Measurements from ENCODE around the gene CST4.
"Not testable (repeated sequence)": the region's sequence is repeated elsewhere in the genome, so short reads cannot be mapped to it uniquely, and the experiment has no call there.

The CST4 gene, protein sequence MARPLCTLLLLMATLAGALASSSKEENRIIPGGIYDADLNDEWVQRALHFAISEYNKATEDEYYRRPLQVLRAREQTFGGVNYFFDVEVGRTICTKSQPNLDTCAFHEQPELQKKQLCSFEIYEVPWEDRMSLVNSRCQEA

DNA sequence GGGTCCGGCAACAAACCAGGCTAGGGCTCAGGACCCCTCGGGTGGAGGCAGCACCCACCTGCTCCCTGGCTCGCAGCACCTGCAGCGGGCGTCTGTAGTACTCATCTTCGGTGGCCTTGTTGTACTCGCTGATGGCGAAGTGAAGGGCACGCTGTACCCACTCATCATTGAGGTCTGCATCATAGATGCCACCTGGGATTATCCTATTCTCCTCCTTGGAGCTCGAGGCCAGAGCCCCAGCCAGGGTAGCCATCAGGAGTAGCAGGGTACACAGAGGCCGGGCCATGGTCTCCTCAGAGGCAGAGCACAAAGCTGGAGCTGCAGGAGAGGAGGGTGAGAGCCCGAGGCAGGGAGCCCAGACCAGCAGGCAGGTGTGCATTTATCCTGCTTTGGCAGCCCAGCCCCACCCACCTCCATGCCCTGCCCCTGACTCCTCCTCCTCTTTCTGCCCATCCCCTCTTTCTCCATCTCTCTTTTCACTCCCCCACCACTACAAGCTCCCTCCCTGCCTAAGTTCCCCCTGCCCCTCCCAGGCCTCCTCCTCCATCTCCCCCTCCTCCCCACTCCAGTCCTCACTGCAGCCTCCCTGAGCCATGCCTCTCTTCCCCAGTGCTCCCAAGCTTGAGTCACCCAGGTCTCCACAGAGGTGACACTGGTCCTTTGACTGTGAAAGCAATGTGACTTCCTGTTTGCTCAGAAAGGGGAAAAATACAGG is at the start of gene CST4:
Gene CST4 (minus strand): TSS at position 355 of the 715 bp plus-strand sequence. CDS start 69 bp downstream, at position 286.
- DNase-seq (ENCODE audit: low read depth, low spot score): not testable (repeated sequence)

DNA sequence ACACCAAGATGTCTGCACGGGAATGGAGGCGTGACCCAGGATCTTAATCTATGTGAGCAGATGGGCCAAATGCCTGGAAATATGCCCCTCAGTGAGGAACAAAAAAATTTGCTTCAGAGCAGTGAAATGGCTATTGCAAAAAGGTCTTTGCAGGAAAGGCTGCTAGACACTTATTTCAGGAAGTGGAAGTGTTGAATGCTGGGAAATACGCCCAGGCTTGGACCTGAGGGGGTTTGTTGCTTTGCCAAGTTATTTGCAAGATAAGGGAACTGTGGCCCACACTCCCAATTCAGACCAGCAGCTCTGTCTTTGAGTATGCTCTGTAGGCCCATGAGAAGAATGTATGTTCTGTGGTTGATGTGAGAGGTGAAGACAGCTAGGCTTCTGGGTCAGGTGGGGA is 46.6 kb upstream of the CST4 start:
- not testable (repeated sequence) for DNase-seq (ENCODE audit: low read depth, low spot score)

DNA sequence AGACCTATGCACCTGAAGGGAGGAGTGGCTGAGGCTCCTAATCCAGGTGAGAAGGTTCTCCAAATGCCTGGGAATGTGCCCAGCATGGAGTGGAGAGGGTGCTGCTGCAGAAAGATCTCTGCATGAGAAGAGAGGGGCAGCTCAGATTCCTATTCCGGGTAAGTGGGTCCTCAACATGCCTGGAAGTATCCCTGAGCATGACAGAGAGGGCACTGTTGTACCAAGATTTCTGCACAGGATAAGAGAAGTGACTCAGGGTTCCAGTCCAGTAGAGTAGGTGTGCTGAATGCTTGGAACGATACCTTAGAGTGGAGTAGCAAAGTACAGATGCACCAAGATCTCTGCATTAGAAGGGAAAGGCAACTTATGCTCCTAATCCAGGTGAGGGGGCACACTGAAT is 46.1 kb upstream of the CST4 start:
- not testable (repeated sequence) for DNase-seq (ENCODE audit: low read depth, low spot score)

DNA sequence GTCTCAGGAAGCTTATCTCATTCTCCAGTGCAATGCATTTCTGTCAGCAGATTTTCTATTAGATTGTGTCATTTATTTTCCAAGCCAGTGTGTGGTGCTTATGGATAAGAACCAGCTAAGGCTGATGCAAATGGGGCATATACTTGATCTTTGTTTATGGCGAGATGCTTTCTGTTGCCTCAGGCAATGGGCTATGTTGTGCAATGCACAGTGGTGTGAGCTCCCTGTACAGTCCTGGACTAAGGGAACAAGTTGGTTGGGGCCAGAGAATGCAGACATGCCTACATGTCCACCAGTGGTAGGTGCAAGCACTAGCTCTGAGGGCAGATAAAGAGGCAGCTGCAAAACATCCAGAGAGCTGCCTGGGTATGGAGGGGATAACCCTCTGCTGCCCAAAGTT is 45.6 kb upstream of the CST4 start:
- DNase-seq (ENCODE audit: low read depth, low spot score): not testable (repeated sequence)

DNA sequence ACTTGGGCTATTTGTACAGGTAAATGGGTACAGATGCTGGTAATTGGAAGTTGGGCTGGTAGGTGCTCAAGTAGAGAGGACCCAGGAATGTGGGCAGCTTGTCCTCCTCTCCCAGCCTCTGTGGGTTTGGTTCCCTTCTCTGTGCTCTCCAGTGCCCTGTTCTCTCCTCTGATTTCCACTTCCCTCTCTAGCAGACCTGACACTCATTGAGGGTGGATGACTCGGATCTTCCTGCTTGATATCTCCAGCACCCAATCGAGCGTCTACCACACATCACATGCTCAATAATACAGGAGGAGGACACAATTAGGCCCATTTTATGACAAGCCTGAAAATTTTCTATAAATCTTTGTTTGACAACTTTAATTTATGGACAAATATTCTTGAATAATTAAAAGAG is 38.2 kb upstream of the CST4 start:
- no peak for DNase-seq (ENCODE audit: low read depth, low spot score)

DNA sequence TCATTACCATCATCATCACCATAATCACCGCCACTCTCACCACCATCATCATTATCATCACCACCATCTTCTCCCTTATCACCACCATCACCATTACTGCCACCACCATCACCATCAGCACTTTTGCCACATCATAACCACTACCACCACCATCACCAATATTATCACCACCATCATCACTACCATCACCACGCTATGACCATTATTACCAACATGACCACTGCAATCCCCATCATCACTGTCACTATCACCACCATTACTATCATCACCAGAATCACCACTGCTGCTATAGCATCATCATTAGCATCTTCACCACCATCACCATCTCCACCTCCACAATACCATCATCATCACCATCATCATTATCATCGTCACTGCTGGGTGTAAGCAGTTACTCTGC is 36.3 kb upstream of the CST4 start:
- no peak for DNase-seq (ENCODE audit: low read depth, low spot score)

DNA sequence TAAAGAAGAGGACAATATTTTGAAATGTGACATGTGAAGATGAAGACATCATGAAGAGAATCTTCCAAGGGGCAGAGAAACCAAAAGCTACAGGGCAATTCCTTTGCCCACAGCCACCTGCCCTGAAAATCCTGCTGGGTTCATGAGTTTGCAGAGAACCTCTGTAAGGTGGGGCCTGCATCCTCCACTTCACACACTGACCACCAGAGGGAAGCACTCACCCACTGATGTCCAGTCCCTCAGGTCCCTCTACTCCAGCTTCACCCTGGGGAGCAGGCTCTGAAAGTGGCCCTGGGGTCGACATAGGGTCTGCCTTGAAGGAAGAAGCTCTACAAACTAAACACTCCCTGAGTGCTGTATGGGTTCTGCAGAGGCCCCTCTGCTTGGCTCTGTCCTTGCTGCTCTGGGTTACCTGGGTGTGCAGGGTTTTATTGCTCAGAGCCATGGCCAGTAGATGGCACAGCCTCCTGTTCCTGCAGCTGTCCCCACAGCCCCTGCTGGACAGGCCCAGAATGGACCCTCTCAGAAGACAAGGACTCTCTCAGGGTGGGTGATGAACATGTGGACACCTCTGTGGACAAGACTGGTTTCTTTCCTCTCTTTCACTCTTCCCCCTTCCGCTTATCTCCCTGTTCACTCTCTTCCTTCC is 34.9 kb upstream of the CST4 start:
- DNase-seq (ENCODE audit: low read depth, low spot score): peak; percentile 4

DNA sequence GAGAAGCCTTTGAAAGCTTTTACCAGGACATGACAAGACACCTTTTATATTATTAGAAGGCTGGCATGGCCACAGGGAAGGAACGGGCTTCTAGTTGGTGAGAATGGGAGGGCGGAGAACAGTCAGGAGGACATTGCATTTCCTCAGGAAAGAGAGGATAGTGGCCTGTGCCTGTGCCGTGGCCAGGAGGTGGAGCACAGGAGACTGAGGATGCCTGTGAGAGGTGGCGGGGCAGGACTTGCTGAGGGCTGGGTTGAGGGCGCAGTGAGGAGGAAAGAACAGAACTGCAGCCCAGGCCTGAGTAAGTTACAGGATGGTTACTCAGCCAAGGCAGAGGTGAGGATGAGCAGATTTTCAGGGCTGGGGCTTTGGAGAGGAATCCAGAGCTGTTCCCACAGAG is 34.0 kb upstream of the CST4 start:
- not testable (repeated sequence) for DNase-seq (ENCODE audit: low read depth, low spot score)

DNA sequence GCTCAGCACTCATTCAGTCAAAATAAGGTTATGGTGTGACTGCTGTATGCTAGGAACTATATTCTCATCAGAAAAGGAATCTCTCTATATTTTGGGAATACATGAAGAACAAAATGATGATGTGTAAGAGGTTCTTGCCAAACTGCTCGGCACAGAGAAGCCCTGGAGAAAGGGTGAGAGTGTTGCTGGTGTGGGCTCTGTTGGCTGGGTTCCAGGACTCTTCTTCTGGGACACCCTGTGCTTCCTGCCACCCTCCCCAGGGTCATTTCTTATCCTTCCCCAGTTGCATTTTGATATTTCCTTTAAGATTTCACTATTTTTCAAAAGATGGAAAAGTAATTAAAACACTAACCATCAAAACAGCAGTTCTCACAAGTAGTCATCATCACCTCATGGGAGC is 33.1 kb upstream of the CST4 start:
- no peak for DNase-seq (ENCODE audit: low read depth, low spot score)

DNA sequence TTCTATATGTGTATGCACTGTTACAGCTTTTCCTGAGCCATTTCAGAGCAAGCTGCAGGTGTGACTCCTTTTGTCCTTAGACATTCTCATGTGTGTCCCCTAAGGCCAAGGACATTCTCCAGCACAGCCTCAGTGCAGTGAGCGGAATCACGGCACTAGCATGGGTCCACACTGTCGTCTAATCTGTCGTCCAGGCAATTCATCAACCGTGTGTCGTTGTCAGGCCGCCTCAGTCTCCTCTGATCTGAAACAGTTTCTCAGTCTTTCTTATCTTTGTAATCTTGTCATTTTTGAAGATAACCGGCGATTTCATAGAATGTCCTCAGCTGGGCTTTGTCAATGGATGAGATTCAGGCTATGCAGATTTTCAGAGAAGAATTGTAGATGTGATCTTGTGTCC is 30.5 kb upstream of the CST4 start:
- not testable (repeated sequence) for DNase-seq (ENCODE audit: low read depth, low spot score)

DNA sequence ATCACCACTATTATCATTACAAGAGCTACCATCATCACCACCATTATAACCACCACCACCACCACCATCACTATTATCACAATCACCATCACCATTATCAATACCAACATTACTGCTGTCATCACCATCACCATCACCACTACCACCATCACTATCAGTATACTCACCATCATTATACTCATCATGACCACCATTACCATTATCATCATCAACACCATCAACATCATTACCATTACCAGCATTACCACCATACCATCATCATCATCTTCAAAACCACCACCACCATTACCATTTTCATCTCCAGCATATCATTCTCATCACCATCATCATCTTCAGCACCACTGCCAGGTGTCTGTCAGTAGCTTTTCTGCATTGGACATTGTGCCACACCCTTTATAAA is 22.9 kb upstream of the CST4 start:
- not testable (repeated sequence) for DNase-seq (ENCODE audit: low read depth, low spot score)

DNA sequence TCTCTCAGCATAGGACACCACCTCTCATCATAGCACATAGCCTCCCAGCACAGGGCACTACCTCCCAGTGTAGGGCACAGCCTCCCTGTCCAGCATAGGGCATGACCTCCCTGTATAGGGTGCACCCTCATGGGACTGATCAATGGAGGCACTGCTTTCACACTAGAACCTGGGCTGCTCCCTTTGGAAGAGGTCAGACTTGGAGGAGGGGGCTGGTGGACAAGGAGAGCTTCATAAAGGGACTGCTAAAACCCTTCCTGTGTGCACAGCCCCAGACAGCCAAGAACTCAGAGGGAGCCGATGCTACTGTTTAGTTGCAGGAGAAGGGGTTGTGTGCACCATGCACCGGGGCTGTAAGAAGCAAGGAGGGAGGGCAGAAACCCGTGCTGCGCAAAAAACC is 21.9 kb upstream of the CST4 start:
- no peak for DNase-seq (ENCODE audit: low read depth, low spot score)

DNA sequence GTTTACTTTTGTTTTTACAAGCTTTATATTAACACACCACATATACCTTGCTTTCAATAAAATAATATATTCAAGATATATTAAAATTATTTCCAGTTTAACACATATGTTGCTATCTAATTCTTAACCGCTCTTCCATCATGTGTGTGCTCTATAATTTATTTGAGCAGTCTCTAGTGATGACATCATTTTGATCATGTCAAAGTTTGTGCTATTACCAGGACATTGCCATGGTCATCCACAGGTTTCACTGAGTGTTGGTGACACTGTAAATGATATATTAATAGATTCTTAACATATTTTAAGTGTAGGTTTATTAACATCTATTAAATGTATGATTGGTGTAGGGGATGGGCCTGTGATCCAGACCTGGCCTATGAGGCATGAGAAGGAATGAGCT is 17.1 kb upstream of the CST4 start:
- no peak for DNase-seq (ENCODE audit: low read depth, low spot score)

DNA sequence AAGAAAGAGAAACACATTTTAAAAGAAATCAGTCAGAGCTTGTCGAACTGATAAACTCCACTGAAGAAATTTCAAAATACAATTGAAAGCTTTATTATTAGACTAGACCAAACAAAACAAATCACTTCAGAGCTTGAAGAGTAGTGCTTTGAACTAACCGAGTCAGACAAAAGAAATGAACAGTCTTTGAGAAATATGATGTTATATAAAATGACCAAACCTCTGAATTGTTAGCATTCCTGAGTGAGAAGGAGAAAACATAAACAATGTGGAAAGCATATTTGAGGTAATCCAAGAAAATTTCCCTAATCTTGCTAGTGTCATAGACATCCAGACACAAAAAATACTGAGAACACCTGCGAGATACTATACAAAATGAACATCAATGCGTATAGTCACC is 13.2 kb upstream of the CST4 start:
- peak; percentile 3 for DNase-seq (ENCODE audit: low read depth, low spot score)

DNA sequence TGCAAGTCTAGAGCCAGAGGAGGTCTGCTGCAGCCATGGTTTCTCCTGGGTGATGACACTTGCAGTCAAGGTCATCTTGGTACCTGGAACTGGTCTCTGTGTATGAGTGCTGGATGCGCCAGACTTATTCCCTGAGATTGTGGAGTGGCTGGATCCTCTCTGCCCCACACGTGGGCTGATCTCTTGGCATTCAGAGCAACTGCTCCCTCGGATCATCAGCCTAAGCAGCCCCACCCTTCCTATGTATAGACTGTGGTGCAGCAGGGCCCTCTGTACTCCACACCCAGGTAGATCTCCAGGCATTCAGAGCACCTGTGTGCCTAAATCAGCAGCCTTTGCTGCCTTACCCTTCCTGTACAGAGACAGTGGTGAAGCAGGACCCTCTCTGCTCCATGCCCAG is 12.1 kb upstream of the CST4 start:
- DNase-seq (ENCODE audit: low read depth, low spot score): no peak

DNA sequence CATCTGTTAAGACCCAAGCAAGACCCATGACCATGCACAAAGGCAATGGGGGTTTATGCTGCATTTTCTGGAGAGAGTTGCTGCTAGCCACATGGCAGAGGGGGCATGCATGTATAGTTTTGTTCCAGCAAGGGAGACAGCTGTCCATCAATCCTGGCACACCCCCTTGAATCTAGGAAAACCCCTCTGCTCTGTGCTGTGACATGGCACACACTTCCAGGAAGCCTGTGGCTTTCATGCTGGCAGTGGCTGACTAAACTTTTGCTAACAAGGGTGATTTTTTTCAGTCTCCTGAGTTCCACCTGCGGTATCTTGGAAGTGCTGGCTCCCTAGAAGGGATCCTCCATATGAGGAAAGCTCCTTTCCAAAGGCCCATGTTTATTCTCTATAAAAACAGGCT is 9.1 kb upstream of the CST4 start:
- DNase-seq (ENCODE audit: low read depth, low spot score): no peak

DNA sequence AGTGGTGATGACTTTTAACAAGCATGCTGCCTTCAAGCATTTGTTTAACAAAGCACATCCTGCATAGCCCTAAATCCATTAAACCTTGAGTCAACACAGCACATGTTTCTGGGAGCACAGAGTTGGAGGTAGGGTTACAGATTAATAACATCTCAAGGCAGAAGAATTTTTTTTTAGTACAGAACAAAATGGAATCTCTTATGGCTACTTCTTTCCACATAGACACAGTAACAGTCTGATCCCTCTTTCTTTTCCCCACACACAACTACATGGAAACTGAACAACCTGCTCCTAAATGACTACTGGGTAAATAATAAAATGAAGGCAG is 6.2 kb upstream of the CST4 start:
- not testable (repeated sequence) for DNase-seq (ENCODE audit: low read depth, low spot score)

DNA sequence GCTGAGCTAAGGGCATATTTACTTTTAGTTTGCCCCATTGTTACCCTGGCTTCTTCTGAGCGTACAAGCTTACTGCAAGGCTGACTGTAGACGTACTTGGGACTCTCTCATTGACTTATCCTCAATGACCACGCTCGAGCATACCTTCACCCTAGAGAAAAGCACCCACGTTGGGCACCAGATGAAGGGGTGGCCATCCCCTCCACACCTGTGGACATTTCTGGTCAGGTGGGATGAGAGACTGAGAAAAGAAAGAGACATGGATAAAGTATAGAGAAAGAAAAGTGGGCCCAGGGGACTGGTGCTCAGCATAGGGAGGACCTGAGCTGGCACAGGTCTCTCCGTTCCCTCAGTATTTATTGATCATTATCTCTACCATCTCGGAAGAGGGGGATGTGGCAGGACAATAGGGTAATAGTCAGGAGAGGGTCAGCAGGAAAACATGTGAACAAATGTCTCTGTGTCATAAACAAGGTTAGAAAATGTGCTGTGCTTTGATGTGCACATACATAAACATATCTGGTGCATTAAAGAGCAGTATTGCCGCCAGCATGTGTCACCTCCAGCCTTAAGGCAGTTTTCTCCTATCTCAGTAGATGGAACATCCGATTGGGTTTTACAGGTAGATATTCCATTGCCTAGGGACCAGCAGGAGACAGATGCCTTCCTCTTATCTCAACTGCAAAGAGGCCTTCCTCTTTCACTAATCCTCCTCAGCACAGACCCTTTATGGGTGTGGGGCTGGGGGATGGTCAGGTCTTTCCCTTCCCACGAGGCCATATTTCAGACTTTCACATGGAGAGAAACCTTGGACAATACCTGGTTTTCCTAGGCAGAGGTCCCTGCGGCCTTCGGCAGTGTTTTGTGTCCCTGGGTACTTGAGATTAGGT is 5.6 kb upstream of the CST4 start:
- DNase-seq (ENCODE audit: low read depth, low spot score): not testable (repeated sequence)

DNA sequence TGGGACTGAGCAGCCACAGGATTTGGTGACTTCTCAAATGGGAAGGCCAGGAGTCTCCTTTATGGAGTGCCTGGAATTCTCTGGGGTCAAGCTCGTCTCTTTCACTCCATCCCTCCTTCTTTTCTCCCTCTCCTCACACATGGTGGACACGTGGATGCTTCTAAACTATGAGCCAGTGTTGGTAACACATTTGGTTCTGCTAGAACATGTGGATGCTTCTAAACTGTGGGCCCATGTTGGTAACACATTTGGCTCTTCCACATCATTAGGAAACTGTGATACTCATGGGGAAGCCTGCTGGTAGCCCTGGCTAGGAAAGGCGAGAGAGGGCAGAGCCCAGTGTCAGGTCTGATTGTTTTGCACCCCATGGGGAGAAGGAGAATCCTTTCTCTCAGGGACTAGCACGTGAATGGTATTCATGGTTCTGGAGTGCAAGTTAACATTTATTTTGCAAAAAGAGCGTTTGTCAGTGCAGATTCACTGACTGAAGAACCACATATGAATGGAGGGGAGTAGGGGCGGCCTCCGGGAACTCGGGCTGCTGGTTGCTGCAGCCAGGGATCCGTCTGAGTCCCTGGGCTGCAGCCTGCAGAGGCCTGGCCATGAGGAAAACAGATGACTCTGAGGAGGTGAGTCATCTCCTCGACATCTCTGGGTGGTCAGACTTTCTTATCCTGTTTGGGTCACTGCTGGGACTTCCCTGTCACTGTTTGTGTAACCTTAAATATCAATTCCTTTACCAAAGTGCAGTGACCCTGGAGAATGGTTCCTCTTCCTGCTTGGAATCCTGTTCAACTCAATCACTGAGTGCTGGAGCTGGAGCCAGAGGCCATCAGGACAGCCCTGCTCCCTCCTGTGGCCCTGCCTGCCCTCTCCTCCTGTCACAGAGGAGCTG is 4.1 kb upstream of the CST4 start:
- peak; percentile 22 for DNase-seq (ENCODE audit: low read depth, low spot score)

DNA sequence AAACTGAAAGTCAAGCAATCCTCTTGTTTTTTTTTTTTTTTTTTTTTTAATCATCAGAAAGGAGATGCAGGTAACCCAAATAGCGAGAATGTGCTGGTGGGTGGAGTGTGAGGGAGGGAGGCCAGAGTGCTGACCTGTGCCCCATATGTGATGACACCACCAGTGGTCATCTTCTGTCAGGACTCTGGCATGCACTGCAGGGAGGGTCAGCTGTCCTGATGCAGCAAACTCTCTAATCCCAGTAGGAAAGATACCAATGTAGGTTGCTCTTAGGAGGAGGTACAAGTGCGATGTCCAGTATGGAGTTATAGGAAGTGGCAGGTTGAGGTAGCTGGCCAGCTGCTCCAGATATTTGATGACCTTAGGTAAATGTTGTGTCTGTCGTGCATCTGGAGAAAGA is 2.8 kb upstream of the CST4 start:
- no peak for DNase-seq (ENCODE audit: low read depth, low spot score)

DNA sequence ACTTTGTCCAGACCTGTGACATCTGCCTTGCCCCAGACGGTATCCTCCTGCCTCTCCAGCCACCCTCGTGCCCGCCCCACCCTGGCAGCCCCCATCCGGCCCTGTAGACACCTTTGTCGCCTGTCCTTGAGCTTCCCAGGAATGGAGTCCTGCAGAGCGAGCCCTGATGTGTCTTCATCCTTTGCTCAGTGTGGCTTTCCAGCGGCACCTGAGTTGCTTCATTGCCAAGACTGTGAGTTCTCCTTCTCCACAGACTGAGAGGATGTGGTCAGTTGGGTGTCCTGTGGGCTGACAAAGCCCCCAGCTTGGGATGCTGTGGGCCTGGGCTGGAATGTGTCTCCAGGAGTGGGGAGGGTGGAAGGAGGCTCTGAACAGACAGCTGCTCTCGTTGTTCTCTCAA is 1.7 kb upstream of the CST4 start:
- no peak for DNase-seq (ENCODE audit: low read depth, low spot score)

DNA sequence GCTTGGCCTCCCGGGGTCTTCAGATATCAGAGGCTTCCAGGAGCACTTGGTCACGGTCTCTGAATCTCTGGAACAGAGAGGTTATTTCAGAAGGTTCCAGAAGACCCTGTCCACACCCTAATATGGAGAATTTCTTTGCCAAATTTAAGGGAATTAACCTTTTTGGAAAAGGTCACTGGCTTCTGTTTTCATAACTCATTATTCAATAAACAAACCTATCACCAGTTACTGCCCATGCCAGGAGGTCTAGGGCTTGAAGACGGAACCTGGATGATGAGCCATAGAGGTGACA is 507 bp upstream of the CST4 start:
- DNase-seq (ENCODE audit: low read depth, low spot score): no peak

Data from astrocyte of the hippocampus (primary cell).